Breast epithelium (tissue), 3 donors: ENCODE results near the gene MANEA.

ENCODE experiments used
- POLR2A ChIP-seq: fragments of 450-650 bp; IDR thresholded peaks from one replicate; pipeline ENCODE4 v1.6.1; 2016; ENCODE audit warnings: antibody characterized with exemption, mild to moderate bottlenecking, moderate library complexity
- TF ChIP-seq, protein P1 (sequence below), 3 donors: fragments of 450-650 bp; IDR thresholded peaks; one replicate each; pipeline ENCODE4 v1.5.1; 2016 to 2017; ENCODE audit warnings: antibody characterized with exemption in 3 of 3, mild to moderate bottlenecking in 3 of 3, moderate library complexity in 3 of 3

- TF ChIP-seq POLR2A, result no peak
- TF ChIP-seq, protein P1, sequence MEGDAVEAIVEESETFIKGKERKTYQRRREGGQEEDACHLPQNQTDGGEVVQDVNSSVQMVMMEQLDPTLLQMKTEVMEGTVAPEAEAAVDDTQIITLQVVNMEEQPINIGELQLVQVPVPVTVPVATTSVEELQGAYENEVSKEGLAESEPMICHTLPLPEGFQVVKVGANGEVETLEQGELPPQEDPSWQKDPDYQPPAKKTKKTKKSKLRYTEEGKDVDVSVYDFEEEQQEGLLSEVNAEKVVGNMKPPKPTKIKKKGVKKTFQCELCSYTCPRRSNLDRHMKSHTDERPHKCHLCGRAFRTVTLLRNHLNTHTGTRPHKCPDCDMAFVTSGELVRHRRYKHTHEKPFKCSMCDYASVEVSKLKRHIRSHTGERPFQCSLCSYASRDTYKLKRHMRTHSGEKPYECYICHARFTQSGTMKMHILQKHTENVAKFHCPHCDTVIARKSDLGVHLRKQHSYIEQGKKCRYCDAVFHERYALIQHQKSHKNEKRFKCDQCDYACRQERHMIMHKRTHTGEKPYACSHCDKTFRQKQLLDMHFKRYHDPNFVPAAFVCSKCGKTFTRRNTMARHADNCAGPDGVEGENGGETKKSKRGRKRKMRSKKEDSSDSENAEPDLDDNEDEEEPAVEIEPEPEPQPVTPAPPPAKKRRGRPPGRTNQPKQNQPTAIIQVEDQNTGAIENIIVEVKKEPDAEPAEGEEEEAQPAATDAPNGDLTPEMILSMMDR (IDR thresholded peaks at IDR 0.05), result no peak
Observed at GRCh38 chr6:95614094-95614493, 36.8 kb downstream of the MANEA start.
